Measurements from ENCODE around the gene MPV17L2. TPM values are rescaled to one million over a fixed set of nuclear protein-coding genes. Genes with fewer than 3 reads are reported as not detected.

Gene MPV17L2
- total RNA-seq, 1 experiment from 2014 or later, result 11.2 TPM

DNA sequence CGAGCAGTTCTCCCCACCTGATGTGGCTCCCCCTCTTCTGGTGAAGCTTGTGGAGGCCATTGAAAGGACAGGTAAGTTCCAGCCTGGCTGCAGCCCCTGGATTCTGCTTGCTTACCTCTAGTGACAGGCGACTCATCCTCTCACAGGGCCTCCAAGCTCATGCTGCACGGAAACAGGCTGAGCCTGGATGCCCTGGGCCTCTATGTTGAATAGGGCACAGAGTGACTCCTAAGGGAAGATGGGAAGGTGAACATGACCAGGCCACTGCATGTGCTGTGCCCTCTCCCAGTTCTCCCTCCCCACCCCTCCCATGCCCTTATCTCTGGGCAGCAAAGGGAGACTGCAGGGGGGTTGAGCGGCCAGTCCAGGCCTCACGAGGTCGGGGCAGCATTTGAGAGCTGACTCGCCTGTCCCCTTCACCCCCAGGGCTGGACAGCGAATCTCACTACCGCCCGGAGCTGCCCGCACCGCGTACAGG, 32.5 kb upstream of the MPV17L2 start:
- no peak overlapping the region for H3K27ac ChIP-seq
- TF ChIP-seq, protein P1, sequence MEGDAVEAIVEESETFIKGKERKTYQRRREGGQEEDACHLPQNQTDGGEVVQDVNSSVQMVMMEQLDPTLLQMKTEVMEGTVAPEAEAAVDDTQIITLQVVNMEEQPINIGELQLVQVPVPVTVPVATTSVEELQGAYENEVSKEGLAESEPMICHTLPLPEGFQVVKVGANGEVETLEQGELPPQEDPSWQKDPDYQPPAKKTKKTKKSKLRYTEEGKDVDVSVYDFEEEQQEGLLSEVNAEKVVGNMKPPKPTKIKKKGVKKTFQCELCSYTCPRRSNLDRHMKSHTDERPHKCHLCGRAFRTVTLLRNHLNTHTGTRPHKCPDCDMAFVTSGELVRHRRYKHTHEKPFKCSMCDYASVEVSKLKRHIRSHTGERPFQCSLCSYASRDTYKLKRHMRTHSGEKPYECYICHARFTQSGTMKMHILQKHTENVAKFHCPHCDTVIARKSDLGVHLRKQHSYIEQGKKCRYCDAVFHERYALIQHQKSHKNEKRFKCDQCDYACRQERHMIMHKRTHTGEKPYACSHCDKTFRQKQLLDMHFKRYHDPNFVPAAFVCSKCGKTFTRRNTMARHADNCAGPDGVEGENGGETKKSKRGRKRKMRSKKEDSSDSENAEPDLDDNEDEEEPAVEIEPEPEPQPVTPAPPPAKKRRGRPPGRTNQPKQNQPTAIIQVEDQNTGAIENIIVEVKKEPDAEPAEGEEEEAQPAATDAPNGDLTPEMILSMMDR (conservative IDR thresholded peaks at IDR 0.05), result peak; percentile 34; the same call in 1 of the 2 replicates
- TF ChIP-seq EZH2 (IDR thresholded peaks at IDR 0.05; ENCODE audit: low read depth), result no peak
- H3K9me3 ChIP-seq (ENCODE audit: insufficient read depth, low read depth), result no peaks in the 10 kb centered on the region
- H2AFZ ChIP-seq, result no peak overlapping the region
- ChIA-PET CTCF (interaction anchor here (0.5 to 0.6 kb wide), 4 partner anchors 11 to 429 kb away, joined by 4 to 6 read pairs (median 4); no protein-coding TSS in a partner anchor), POLR2A (ENCODE audit: unreplicated experiment) (interaction anchor here (0.6 kb wide), 1 partner anchor 151 kb away, joined by 4 read pairs; no protein-coding TSS in a partner anchor)
- H3K27me3 ChIP-seq (ENCODE audit: insufficient read depth, low read depth), result no peaks in the 10 kb centered on the region
- H4K20me1 ChIP-seq (ENCODE audit: insufficient read depth), result peaks cover 26% of the 10 kb centered on the region
- H3K36me3 ChIP-seq (ENCODE audit: low read depth), result peaks cover 22% of the 10 kb centered on the region; the same call in 1 of the 2 replicates
- H3K4me1 ChIP-seq (replicated peaks; ENCODE audit: insufficient read depth), result peaks cover 4% of the 10 kb centered on the region; the same call in 1 of the 2 replicates
- no peaks in the 10 kb centered on the region for H3K9me2 ChIP-seq (ENCODE audit: insufficient read depth)
- BruUV-seq (replicated peaks), result no TSS peak
- DNase-seq, result no peak
- intact Hi-C loops (cut with micrococcal nuclease; ENCODE audit: unreplicated experiment), result no loop called here
- no peak overlapping the region for H3K4me3 ChIP-seq
- H3F3A ChIP-seq (ENCODE audit: insufficient read depth, low read depth), result peaks cover 49% of the 10 kb centered on the region
- H3K79me2 ChIP-seq (ENCODE audit: low read depth), result peaks cover 14% of the 10 kb centered on the region
- peak overlapping the region; percentile 38; the same call in 1 of the 2 replicates for H3K4me2 ChIP-seq

DNA sequence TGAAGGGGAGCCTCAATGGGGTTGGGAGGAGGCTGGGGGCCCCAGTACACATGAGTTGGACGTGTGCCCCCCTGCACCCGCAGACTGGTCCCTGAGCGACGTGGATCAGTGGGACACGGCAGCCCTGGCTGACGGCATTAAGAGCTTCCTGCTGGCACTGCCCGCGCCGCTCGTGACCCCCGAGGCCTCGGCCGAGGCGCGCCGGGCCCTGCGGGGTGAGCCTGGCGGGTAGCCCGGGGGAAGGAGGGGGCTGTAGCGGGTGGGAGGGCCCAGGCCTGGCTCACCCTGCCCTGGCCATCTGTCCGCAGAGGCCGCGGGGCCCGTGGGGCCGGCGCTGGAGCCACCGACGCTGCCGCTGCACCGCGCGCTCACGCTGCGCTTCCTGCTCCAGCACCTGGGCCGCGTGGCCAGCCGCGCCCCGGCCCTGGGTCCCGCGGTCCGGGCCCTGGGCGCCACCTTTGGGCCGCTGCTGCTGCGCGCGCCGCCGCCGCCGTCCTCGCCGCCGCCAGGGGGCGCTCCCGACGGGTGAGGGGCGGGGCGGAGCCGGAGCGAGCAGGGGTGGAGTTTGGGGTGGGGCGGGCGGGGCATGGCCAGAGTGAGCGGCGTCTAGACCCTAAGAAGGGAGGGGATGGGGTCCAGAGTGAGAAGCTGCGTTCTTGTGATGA, 31.9 kb upstream of the MPV17L2 start:
- no peak overlapping the region for H3K27ac ChIP-seq
- H3K4me3 ChIP-seq, result no peak overlapping the region
- H4K20me1 ChIP-seq (ENCODE audit: insufficient read depth), result peaks cover 28% of the 10 kb centered on the region

DNA sequence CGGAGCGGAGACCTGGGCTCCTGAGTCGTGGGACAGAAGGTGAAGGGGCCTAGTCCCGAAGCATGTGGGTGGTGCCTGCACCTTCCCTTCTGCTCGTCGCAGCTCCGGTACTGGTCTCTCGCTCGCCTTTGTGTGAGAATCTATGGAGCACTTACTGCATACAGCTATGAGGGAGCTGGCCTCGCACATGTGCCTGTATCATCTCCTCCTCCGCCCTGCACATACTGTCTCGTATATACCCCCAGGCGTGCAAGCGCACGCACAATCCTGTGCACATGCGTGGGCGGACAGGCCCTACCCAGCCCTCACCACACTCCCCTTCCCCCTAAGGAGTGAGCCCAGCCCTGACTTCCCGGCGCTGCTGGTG, 31.4 kb upstream of the MPV17L2 start:
- intact Hi-C loops (cut with micrococcal nuclease; ENCODE audit: unreplicated experiment), result no loop called here
- Histone ChIP-seq H3K27ac (no peak overlapping the region), H3K9me3 (ENCODE audit: insufficient read depth, low read depth) (no peaks in the 10 kb centered on the region), H3K4me3 (no peak overlapping the region), H3K79me2 (ENCODE audit: low read depth) (peaks cover 3% of the 10 kb centered on the region), H3K4me2 (0 out of 2 replicates have a peak overlapping the region, but pooled peaks have one; percentile 28), H3K4me1 (replicated peaks; ENCODE audit: insufficient read depth) (peaks cover 4% of the 10 kb centered on the region; the same call in 1 of the 2 replicates), H3K36me3 (ENCODE audit: low read depth) (peaks cover 24% of the 10 kb centered on the region; the same call in 1 of the 2 replicates), H4K20me1 (ENCODE audit: insufficient read depth) (peaks cover 24% of the 10 kb centered on the region), H3K27me3 (ENCODE audit: insufficient read depth, low read depth) (no peaks in the 10 kb centered on the region), H3F3A (ENCODE audit: insufficient read depth, low read depth) (peaks cover 55% of the 10 kb centered on the region), H3K9me2 (ENCODE audit: insufficient read depth) (no peaks in the 10 kb centered on the region), H2AFZ (no peak overlapping the region)
- ChIA-PET POLR2A (ENCODE audit: unreplicated experiment) (interaction anchor here (0.5 kb wide), 1 partner anchor 79 kb away, joined by 14 read pairs; no protein-coding TSS in a partner anchor), CTCF (interaction anchor here (0.8 kb wide), 1 partner anchor 11 kb away, joined by 3 read pairs; no protein-coding TSS in a partner anchor)
- no TSS peak for BruUV-seq (replicated peaks)
- no peak for TF ChIP-seq EZH2 (IDR thresholded peaks at IDR 0.05; ENCODE audit: low read depth)
- TF ChIP-seq, protein P1 (conservative IDR thresholded peaks at IDR 0.05), result no peak; the same call in 1 of the 2 replicates
- DNase-seq, result no peak

More for the DNA sequence above, 31.9 kb upstream of the MPV17L2 start:
- Histone ChIP-seq H3K4me2 (peak overlapping the region; percentile 38; the same call in 1 of the 2 replicates), H3K27me3 (ENCODE audit: insufficient read depth, low read depth) (no peaks in the 10 kb centered on the region), H2AFZ (no peak overlapping the region), H3F3A (ENCODE audit: insufficient read depth, low read depth) (peaks cover 54% of the 10 kb centered on the region), H3K79me2 (ENCODE audit: low read depth) (peaks cover 9% of the 10 kb centered on the region), H3K36me3 (ENCODE audit: low read depth) (peaks cover 24% of the 10 kb centered on the region; the same call in 1 of the 2 replicates), H3K9me3 (ENCODE audit: insufficient read depth, low read depth) (no peaks in the 10 kb centered on the region), H3K9me2 (ENCODE audit: insufficient read depth) (no peaks in the 10 kb centered on the region), H3K4me1 (replicated peaks; ENCODE audit: insufficient read depth) (peaks cover 4% of the 10 kb centered on the region; the same call in 1 of the 2 replicates)
- ChIA-PET CTCF (interaction anchor here (0.5 to 0.8 kb wide), 5 partner anchors 11 to 429 kb away, joined by 3 to 6 read pairs (median 4); no protein-coding TSS in a partner anchor), POLR2A (ENCODE audit: unreplicated experiment) (interaction anchor here (0.5 to 0.6 kb wide), 2 partner anchors 80 to 152 kb away, joined by 4 to 14 read pairs; no protein-coding TSS in a partner anchor)
- TF ChIP-seq, protein P1 (conservative IDR thresholded peaks at IDR 0.05), result peak; percentile 25; the same call in 1 of the 2 replicates
- TF ChIP-seq EZH2 (IDR thresholded peaks at IDR 0.05; ENCODE audit: low read depth), result no peak
- no TSS peak for BruUV-seq (replicated peaks)
- DNase-seq, result peak in 1 of 2 experiments; percentile 79
- intact Hi-C loops (cut with micrococcal nuclease; ENCODE audit: unreplicated experiment), result no loop called here

All from PC-9 (cell line).